GM12864 (cell line): Measurements from ENCODE around the gene STPG2.

Experiments
- DNase-seq: peaks from one replicate; pipeline ENCODE4 v3.0.0-alpha.2; 2011; ENCODE audit warnings: low read depth
- H3K4me3 ChIP-seq: 2 replicates; pipeline ENCODE4 v1.5.1; 2011; ENCODE audit warnings: mild to moderate bottlenecking, low read depth, low read length, control low read depth
- CTCF ChIP-seq: IDR thresholded peaks from 2 replicates; pipeline ENCODE4 v1.5.1; 2011; ENCODE audit warnings: low read depth, mild to moderate bottlenecking, moderate library complexity, low read length, control low read depth, inconsistent platforms; ENCODE audit errors: missing control alignments

The STPG2 gene

GRCh38 chr4:97662133-97662532 lies 481.1 kb downstream of the STPG2 start:
- no peak for DNase-seq
- no peak overlapping the region for H3K4me3 ChIP-seq
- no peak for TF ChIP-seq CTCF

- H3K4me3 ChIP-seq = no peak overlapping the region
- DNase-seq = no peak
Observed at GRCh38 chr4:97656044-97656720, 487.1 kb downstream of the STPG2 start.

GRCh38 chr4:97653701-97654100 lies 489.6 kb downstream of the STPG2 start:
- DNase-seq = no peak
- no peak for TF ChIP-seq CTCF
- no peak overlapping the region for H3K4me3 ChIP-seq

More at GRCh38 chr4:97656044-97656720, 487.1 kb downstream of the STPG2 start:
- no peak for TF ChIP-seq CTCF

- no peak for DNase-seq
- TF ChIP-seq CTCF = no peak
- no peak overlapping the region for H3K4me3 ChIP-seq
Observed at GRCh38 chr4:97646997-97647396, 496.3 kb downstream of the STPG2 start.

GRCh38 chr4:97645071-97645821 lies 498.0 kb downstream of the STPG2 start:
- no peak for DNase-seq
- TF ChIP-seq CTCF = no peak
- no peak overlapping the region for H3K4me3 ChIP-seq

GRCh38 chr4:97643179-97643578 lies 500.1 kb downstream of the STPG2 start:
- H3K4me3 ChIP-seq = no peak overlapping the region
- TF ChIP-seq CTCF = no peak
- DNase-seq = no peak
